ENCODE data around the gene NXPE1.

DNA sequence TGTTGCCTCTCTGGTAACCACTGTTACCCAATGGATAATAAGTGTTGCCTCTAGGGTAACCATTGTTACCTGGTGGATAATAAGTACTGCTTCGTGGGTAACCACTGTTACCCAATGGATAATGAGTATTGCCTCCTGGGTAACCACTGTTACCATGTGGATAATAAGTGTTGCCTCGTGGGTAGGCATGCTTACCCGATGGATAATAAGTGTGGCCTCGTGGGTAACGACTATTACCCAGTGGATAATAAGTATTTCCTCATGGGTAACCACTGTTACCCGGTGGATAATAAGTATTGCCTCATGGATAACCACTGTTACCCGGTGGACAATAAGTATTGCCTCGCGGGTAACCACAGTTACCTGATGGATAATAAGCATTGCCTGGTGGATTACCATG lies 49.7 kb upstream of the NXPE1 start:
- TF ChIP-seq, protein P1, sequence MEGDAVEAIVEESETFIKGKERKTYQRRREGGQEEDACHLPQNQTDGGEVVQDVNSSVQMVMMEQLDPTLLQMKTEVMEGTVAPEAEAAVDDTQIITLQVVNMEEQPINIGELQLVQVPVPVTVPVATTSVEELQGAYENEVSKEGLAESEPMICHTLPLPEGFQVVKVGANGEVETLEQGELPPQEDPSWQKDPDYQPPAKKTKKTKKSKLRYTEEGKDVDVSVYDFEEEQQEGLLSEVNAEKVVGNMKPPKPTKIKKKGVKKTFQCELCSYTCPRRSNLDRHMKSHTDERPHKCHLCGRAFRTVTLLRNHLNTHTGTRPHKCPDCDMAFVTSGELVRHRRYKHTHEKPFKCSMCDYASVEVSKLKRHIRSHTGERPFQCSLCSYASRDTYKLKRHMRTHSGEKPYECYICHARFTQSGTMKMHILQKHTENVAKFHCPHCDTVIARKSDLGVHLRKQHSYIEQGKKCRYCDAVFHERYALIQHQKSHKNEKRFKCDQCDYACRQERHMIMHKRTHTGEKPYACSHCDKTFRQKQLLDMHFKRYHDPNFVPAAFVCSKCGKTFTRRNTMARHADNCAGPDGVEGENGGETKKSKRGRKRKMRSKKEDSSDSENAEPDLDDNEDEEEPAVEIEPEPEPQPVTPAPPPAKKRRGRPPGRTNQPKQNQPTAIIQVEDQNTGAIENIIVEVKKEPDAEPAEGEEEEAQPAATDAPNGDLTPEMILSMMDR (conservative IDR thresholded peaks at IDR 0.05; ENCODE audit: low read depth, low read length): no peak
- TF ChIP-seq EZH2 (IDR thresholded peaks at IDR 0.05; ENCODE audit: low read length, unreplicated experiment): no peak
